Gastrocnemius medialis (tissue), 4 donors: ENCODE data around the gene MTRR. TPM values are rescaled to one million over a fixed set of nuclear protein-coding genes. Genes with fewer than 3 reads are reported as not detected.

Experiments used
- ATAC-seq, 2 donors: fragments of 150-250 bp; one replicate each; pipeline ENCODE4 v1.9.1; 2016
- DNase-seq, 2 donors: peaks; one replicate each; pipeline ENCODE4 v3.0.0-alpha.2; 2019
- H3K27ac ChIP-seq, 4 donors: fragments of 200-600 bp; sonication (generic); 1 replicate in 1 of 4; 2 replicates in 3 of 4; pipeline ENCODE4 v1.5.1; 2016 to 2018; ENCODE audit warnings: mild to moderate bottlenecking in 2 of 4, moderate library complexity in 1 of 4
- H3K27me3 ChIP-seq, 3 donors: fragments of 200-600 bp; sonication (generic) in 2 of 3; 1 replicate in 1 of 3; 2 replicates in 2 of 3; pipeline versions ENCODE4 v1.5.1 to v1.6.0; 2016 to 2019; ENCODE audit warnings: mild to moderate bottlenecking in 1 of 3, moderate library complexity in 1 of 3
- H3K36me3 ChIP-seq, 2 donors: fragments of 200-600 bp; sonication (generic) in 1 of 2; one replicate each; pipeline ENCODE4 v1.5.1; 2017 to 2018
- H3K4me1 ChIP-seq, 2 donors: fragments of 200-600 bp; sonication (generic) in 1 of 2; one replicate each; pipeline ENCODE4 v1.5.1; 2016 to 2017; ENCODE audit warnings: mild to moderate bottlenecking in 2 of 2
- H3K4me3 ChIP-seq, 4 donors: fragments of 200-600 bp; sonication (generic) in 3 of 4; 1 replicate in 1 of 4; 2 replicates in 3 of 4; pipeline ENCODE4 v1.5.1; 2016 to 2019; ENCODE audit warnings: mild to moderate bottlenecking in 2 of 4
- H3K9me3 ChIP-seq, 3 donors: fragments of 200-600 bp; sonication (generic) in 2 of 3; 1 replicate in 1 of 3; 2 replicates in 2 of 3; pipeline ENCODE4 v1.5.1; 2016 to 2019
- CTCF ChIP-seq, 5 experiments: fragments of 450-650 bp in 3 of 5; fragments of 200-600 bp in 2 of 5; sonication (generic) in 2 of 5; IDR thresholded peaks in 4 of 5; conservative IDR thresholded peaks in 1 of 5; 1 replicate in 4 of 5; 2 replicates in 1 of 5; pipeline ENCODE4 v1.5.1; 2016 to 2019; ENCODE audit warnings: antibody characterized with exemption in 5 of 5, mild to moderate bottlenecking in 3 of 5, moderate library complexity in 3 of 5
- POLR2A ChIP-seq, 2 donors: fragments of 450-650 bp; IDR thresholded peaks; one replicate each; pipeline ENCODE4 v1.6.1; 2017; ENCODE audit warnings: antibody characterized with exemption in 2 of 2, mild to moderate bottlenecking in 2 of 2, moderate library complexity in 2 of 2
- in situ Hi-C, 4 donors: fragments of 200-750 bp; cut with MboI; loops; one replicate each; pipeline versions ENCODE4 v1.15.0 to v1.8.0; 2017; ENCODE audit warnings: low sequenced_read_pairs in 4 of 4
- intact Hi-C: fragments of 100-400 bp; cut with DNase I; formaldehyde crosslinking; loops from one replicate; pipeline ENCODE4 v1.15.1; 2023; ENCODE audit warnings: low total_unique reads
- total RNA-seq, 4 donors: library from RNA; depleted of rRNA; stranded (reverse); fragments of >200 nt; gene quantifications; one replicate each; pipeline versions ENCODE4 v1.1.0 to v1.2.3, GENCODE V29; 2016

Gene MTRR
- total RNA-seq, 4 donors from 2014 or later: 27.9 to 75.1 (median 50.8) TPM

- Histone ChIP-seq H3K9me3 (no peaks in the 10 kb centered on the region), H3K4me3 (no peak overlapping the region), H3K4me1 (no peaks in the 10 kb centered on the region), H3K36me3 (no peaks in the 10 kb centered on the region), H3K27ac (no peak overlapping the region), H3K27me3 (peaks cover 0 to 9% (median under 1%) of the 10 kb centered on the region in 3 donors)
- in situ Hi-C loops: no loop called here
- DNase-seq: no peak
- no peak for TF ChIP-seq CTCF (IDR thresholded peaks at IDR 0.05 in 4 of 5, conservative IDR thresholded peaks at IDR 0.05 in 1 of 5)
- no peak for TF ChIP-seq POLR2A (IDR thresholded peaks at IDR 0.05)
- ATAC-seq: no peak
- intact Hi-C loops: no loop called here
Measured at GRCh38 chr5:7842531-7842930, 26.4 kb upstream of the MTRR start.

- Histone ChIP-seq H3K36me3 (no peaks in the 10 kb centered on the region), H3K4me1 (peaks cover 0 to 3% of the 10 kb centered on the region in 2 donors), H3K4me3 (no peak overlapping the region), H3K9me3 (no peaks in the 10 kb centered on the region), H3K27me3 (peaks cover 16 to 21% (median 20%) of the 10 kb centered on the region in 3 donors), H3K27ac (no peak overlapping the region)
- DNase-seq (no peak), ATAC-seq (no peak)
- intact Hi-C loops (no loop called here), in situ Hi-C loops (no loop called here)
- TF ChIP-seq CTCF (IDR thresholded peaks at IDR 0.05 in 4 of 5, conservative IDR thresholded peaks at IDR 0.05 in 1 of 5): no peak
- no peak for TF ChIP-seq POLR2A (IDR thresholded peaks at IDR 0.05)
Measured at GRCh38 chr5:7844901-7845300, 24.0 kb upstream of the MTRR start.

DNA sequence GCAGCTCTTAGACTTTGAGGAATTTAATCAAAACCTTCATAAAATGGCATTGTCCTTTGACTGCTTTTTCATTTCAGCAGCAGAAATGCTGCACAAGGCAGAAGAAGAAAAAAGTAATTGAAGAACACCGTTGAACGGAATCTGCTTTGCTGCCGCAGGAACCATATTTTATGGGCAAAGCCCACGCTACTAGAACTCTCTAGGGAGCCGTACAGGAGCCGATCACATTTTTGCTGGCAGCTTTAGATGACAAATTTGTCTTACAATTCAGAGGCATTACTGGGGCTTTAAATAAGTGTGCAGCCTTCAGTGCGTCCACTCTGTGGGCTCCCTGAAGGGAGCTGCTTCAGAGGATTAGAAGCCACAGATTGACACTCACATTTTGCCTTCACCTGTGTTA, 23.4 kb upstream of the MTRR start:
- peaks cover 0 to 9% of the 10 kb centered on the region in 2 donors for H3K4me1 ChIP-seq
- TF ChIP-seq CTCF (IDR thresholded peaks at IDR 0.05 in 4 of 5, conservative IDR thresholded peaks at IDR 0.05 in 1 of 5) (no peak), POLR2A (IDR thresholded peaks at IDR 0.05) (no peak)
- ATAC-seq: no peak
- H3K4me3 ChIP-seq: no peak overlapping the region
- DNase-seq: no peak
- peaks cover 20 to 27% (median 24%) of the 10 kb centered on the region in 3 donors for H3K27me3 ChIP-seq
- intact Hi-C loops (no loop called here), in situ Hi-C loops (no loop called here)
- H3K9me3 ChIP-seq: no peaks in the 10 kb centered on the region
- no peak overlapping the region for H3K27ac ChIP-seq
- no peaks in the 10 kb centered on the region for H3K36me3 ChIP-seq

GRCh38 chr5:7846327-7846726, 22.6 kb upstream of the MTRR start:
- H3K4me1 ChIP-seq: peaks cover 0 to 13% of the 10 kb centered on the region in 2 donors
- no peak overlapping the region for H3K27ac ChIP-seq
- in situ Hi-C loops: no loop called here
- no peaks in the 10 kb centered on the region for H3K9me3 ChIP-seq
- no peaks in the 10 kb centered on the region for H3K36me3 ChIP-seq
- no peak overlapping the region for H3K4me3 ChIP-seq
- DNase-seq (no peak), ATAC-seq (no peak)
- peaks cover 20 to 31% (median 28%) of the 10 kb centered on the region in 3 donors for H3K27me3 ChIP-seq
- no peak for TF ChIP-seq POLR2A (IDR thresholded peaks at IDR 0.05)
- no peak for TF ChIP-seq CTCF (IDR thresholded peaks at IDR 0.05 in 4 of 5, conservative IDR thresholded peaks at IDR 0.05 in 1 of 5)
- intact Hi-C loops: no loop called here

DNA sequence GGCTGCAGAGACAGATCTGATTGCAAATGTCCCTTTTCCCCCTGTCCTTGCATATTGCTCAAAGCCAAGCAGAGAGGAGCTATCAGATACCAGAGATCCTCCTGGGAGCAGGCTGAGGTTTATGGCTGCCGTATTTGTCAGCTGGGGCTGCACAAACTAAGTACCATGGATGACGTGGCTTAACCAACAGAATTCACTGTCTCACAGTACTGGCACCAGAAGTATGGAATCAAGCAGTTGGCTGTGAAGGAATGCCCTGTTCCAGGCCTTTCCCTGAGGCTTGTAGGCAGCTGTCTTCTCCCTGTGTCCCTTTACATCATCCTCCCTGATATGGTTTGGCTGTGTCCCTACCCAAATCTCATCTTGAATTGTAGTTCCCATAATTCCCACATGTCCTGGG, 20.7 kb upstream of the MTRR start:
- TF ChIP-seq CTCF (IDR thresholded peaks at IDR 0.05 in 4 of 5, conservative IDR thresholded peaks at IDR 0.05 in 1 of 5): no peak
- no peak for TF ChIP-seq POLR2A (IDR thresholded peaks at IDR 0.05)
- no peak for ATAC-seq
- in situ Hi-C loops: no loop called here
- Histone ChIP-seq H3K4me1 (peaks cover 0 to 13% of the 10 kb centered on the region in 2 donors), H3K4me3 (no peak overlapping the region), H3K27me3 (peaks cover 20 to 31% (median 25%) of the 10 kb centered on the region in 3 donors), H3K36me3 (no peaks in the 10 kb centered on the region), H3K9me3 (no peaks in the 10 kb centered on the region), H3K27ac (no peak overlapping the region)
- no peak for DNase-seq
- intact Hi-C loops: no loop called here
